ENCODE data around the gene PRKCH. TPM values are rescaled to one million over a fixed set of nuclear protein-coding genes. Genes with fewer than 3 reads are reported as not detected.

PRKCH gene
- total and polyA plus RNA-seq, 9 of the 15 experiments (the other 6 are each of a cell fraction or from before 2014, with no cell fraction given), result 0.61 to 4.4 (median 4.0) TPM

- TF ChIP-seq EWSR1 (IDR thresholded peaks at IDR 0.05; ENCODE audit: borderline replicate concordance, low read depth, partially characterized antibody), result no peak
- TF ChIP-seq GABPB1 (CRISPR knock-in tag; IDR thresholded peaks at IDR 0.05), result no peak
- no peak for TF ChIP-seq PHB (CRISPR knock-in tag; IDR thresholded peaks at IDR 0.05)
- no peak for TF ChIP-seq TEAD1 (CRISPR knock-in tag; IDR thresholded peaks at IDR 0.05)
- TF ChIP-seq ARHGAP35 (IDR thresholded peaks at IDR 0.05; ENCODE audit: partially characterized antibody), result no peak
Observed at GRCh38 chr14:61328626-61329262, 7.4 kb downstream of the PRKCH start (continued).

- Histone ChIP-seq H3K4me1 (replicated peaks in 1 of 2; ENCODE audit: control insufficient read depth in 2 of 2, insufficient read depth in 2 of 2, low read length in 2 of 2) (no peaks in the 10 kb centered on the region), H3K36me3 (ENCODE audit: control insufficient read depth, insufficient read depth, low read length) (no peaks in the 10 kb centered on the region), H3K4me2 (ENCODE audit: insufficient read depth, low read length) (no peak overlapping the region), H2AFZ (ENCODE audit: low read depth, low read length) (no peak overlapping the region), H3K4me3 (no peak overlapping the region), H3K9me1 (ENCODE audit: control insufficient read depth, insufficient read depth, low read length) (no peaks in the 10 kb centered on the region), H3K27me3 (ENCODE audit: control insufficient read depth in 2 of 2, insufficient read depth in 2 of 2, low read length in 2 of 2) (no peaks in the 10 kb centered on the region), H3K27ac (ENCODE audit: extremely low read depth, low read depth, low read length) (no peak overlapping the region), H4K20me1 (replicated peaks; ENCODE audit: control insufficient read depth, insufficient read depth, low read length) (no peaks in the 10 kb centered on the region), H3K9ac (ENCODE audit: insufficient read depth in 1 of 2, low read depth in 2 of 2, low read length in 2 of 2) (no peak overlapping the region), H3K79me2 (ENCODE audit: control insufficient read depth, insufficient read depth, low read length) (no peaks in the 10 kb centered on the region), H3K9me3 (replicated peaks; ENCODE audit: control insufficient read depth, insufficient read depth, low read depth, low read length) (no peaks in the 10 kb centered on the region)
- no TSS peak for BruUV-seq (replicated peaks)
- no peak for TF ChIP-seq RUNX1 (IDR thresholded peaks at IDR 0.05; ENCODE audit: low read depth)
- TF ChIP-seq ZNF589 (CRISPR knock-in tag; IDR thresholded peaks at IDR 0.05; ENCODE audit: low read depth), result no peak
- no peak for TF ChIP-seq RCOR1 (IDR thresholded peaks at IDR 0.05; ENCODE audit: borderline replicate concordance in 1 of 2, low read depth in 2 of 2, low read length in 2 of 2)
- no peak for TF ChIP-seq SREBF1 (IDR thresholded peaks at IDR 0.05; ENCODE audit: borderline replicate concordance, low read depth, low read length)
- no peak for TF ChIP-seq ZNF551 (CRISPR knock-in tag; IDR thresholded peaks at IDR 0.05)
- TF ChIP-seq, protein P1, sequence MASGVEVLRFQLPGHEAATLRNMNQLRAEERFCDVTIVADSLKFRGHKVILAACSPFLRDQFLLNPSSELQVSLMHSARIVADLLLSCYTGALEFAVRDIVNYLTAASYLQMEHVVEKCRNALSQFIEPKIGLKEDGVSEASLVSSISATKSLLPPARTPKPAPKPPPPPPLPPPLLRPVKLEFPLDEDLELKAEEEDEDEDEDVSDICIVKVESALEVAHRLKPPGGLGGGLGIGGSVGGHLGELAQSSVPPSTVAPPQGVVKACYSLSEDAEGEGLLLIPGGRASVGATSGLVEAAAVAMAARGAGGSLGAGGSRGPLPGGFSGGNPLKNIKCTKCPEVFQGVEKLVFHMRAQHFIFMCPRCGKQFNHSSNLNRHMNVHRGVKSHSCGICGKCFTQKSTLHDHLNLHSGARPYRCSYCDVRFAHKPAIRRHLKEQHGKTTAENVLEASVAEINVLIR (CRISPR knock-in tag; IDR thresholded peaks at IDR 0.05), result no peak
- no peak for TF ChIP-seq ZNF764 (CRISPR knock-in tag; IDR thresholded peaks at IDR 0.05; ENCODE audit: low read depth)
- no peak for TF ChIP-seq ZNF224 (CRISPR knock-in tag; IDR thresholded peaks at IDR 0.05)
- FAIRE-seq (no peak), ATAC-seq (no peak), DNase-seq (ENCODE audit: extremely low read depth in 1 of 4, low spot score in 3 of 4) (no peak)
- ChIA-PET CTCF (ENCODE audit: low intra/inter-chr PET ratio) (no interaction called here), POLR2A (interaction anchor here (1.4 kb wide), 1 partner anchor 11 kb away, joined by 3 read pairs; no protein-coding TSS in a partner anchor)
- WGBS (ENCODE audit: insufficient coverage, low coverage, missing lambda C conversion rate), result 70% methylated on average over 7 of the region's 8 CpGs
- in situ Hi-C loops (cut with MboI) (no loop called here), intact Hi-C loops (cut with micrococcal nuclease) (no loop called here)
Observed at GRCh38 chr14:61329478-61330051, 8.2 kb downstream of the PRKCH start.
